BLaER1 (cell line): ENCODE data around the gene COL4A2.

ENCODE experiments used
- H3K27ac ChIP-seq: shearing (Covaris generic); formaldehyde crosslinking; 2 replicates; pipeline ENCODE4 v1.8.1; 2022
- H3K27me3 ChIP-seq: shearing (Covaris generic); formaldehyde crosslinking; 2 replicates; pipeline ENCODE4 v1.8.1; 2022
- H3K36me3 ChIP-seq: shearing (Covaris generic); formaldehyde crosslinking; 2 replicates; pipeline ENCODE4 v1.8.1; 2022
- H3K4me1 ChIP-seq: shearing (Covaris generic); formaldehyde crosslinking; 2 replicates; pipeline ENCODE4 v1.8.1; 2022
- H3K4me2 ChIP-seq: shearing (Covaris generic); formaldehyde crosslinking; 2 replicates; pipeline ENCODE4 v1.8.1; 2022
- H3K4me3 ChIP-seq: shearing (Covaris generic); formaldehyde crosslinking; 2 replicates; pipeline ENCODE4 v1.8.1; 2022
- H3K9ac ChIP-seq: shearing (Covaris generic); formaldehyde crosslinking; 2 replicates; pipeline ENCODE4 v1.8.1; 2022
- H3K9me3 ChIP-seq: shearing (Covaris generic); formaldehyde crosslinking; 2 replicates; pipeline ENCODE4 v1.8.1; 2022
- H4K20me1 ChIP-seq: shearing (Covaris generic); formaldehyde crosslinking; 2 replicates; pipeline ENCODE4 v1.8.1; 2022
- Cebpa-rat ChIP-seq: shearing (Covaris generic); IDR thresholded peaks from 2 replicates; pipeline ENCODE4 v1.8.1; 2022

COL4A2 gene

GRCh38 chr13:110559429-110559943 lies 252.4 kb downstream of the COL4A2 start:
- peak overlapping the region; percentile 96 for H3K4me2 ChIP-seq
- H3K9me3 ChIP-seq = peaks cover 14% of the 10 kb centered on the region
- H3K4me1 ChIP-seq = peaks cover 79% of the 10 kb centered on the region
- peak overlapping the region; percentile 86; the same call in 1 of the 2 replicates for H3K4me3 ChIP-seq
- H3K27ac ChIP-seq = no peak overlapping the region
- peak overlapping the region; percentile 41; the same call in 1 of the 2 replicates for H3K9ac ChIP-seq
- H3K36me3 ChIP-seq = peaks cover 41% of the 10 kb centered on the region
- H3K27me3 ChIP-seq = no peaks in the 10 kb centered on the region
- no peak for TF ChIP-seq Cebpa-rat
- H4K20me1 ChIP-seq = peaks cover 46% of the 10 kb centered on the region

- Histone ChIP-seq H3K4me1 (peaks cover 75% of the 10 kb centered on the region), H3K27ac (no peak overlapping the region), H3K4me2 (peak overlapping the region; percentile 96), H4K20me1 (peaks cover 41% of the 10 kb centered on the region), H3K27me3 (no peaks in the 10 kb centered on the region), H3K9me3 (peaks cover 14% of the 10 kb centered on the region), H3K4me3 (peak overlapping the region; percentile 86), H3K9ac (peak overlapping the region; percentile 87), H3K36me3 (peaks cover 36% of the 10 kb centered on the region)
- no peak for TF ChIP-seq Cebpa-rat
These were observed 252.9 kb downstream of the COL4A2 start for GRCh38 chr13:110559986-110560385.

GRCh38 chr13:110560601-110561343 lies 253.7 kb downstream of the COL4A2 start:
- H4K20me1 ChIP-seq = peaks cover 33% of the 10 kb centered on the region
- H3K9me3 ChIP-seq = peaks cover 14% of the 10 kb centered on the region
- peak overlapping the region; percentile 96 for H3K4me2 ChIP-seq
- peak overlapping the region; percentile 86 for H3K4me3 ChIP-seq
- H3K27ac ChIP-seq = peak overlapping the region; percentile 82
- H3K27me3 ChIP-seq = no peaks in the 10 kb centered on the region
- peaks cover 67% of the 10 kb centered on the region for H3K4me1 ChIP-seq
- peaks cover 29% of the 10 kb centered on the region for H3K36me3 ChIP-seq
- peak overlapping the region; percentile 87 for H3K9ac ChIP-seq
- no peak for TF ChIP-seq Cebpa-rat

- peak; percentile 38; the same call in 1 of the 2 replicates for TF ChIP-seq Cebpa-rat
- H3K4me3 ChIP-seq = peak within 1 kb of the TSS; percentile 86
- no peaks in the 10 kb centered on the region for H3K27me3 ChIP-seq
- H3K27ac ChIP-seq = peak within 1 kb of the TSS; percentile 82
- H3K9me3 ChIP-seq = peaks cover 14% of the 10 kb centered on the region
- peaks cover 60% of the 10 kb centered on the region for H3K4me1 ChIP-seq
- H3K36me3 ChIP-seq = peaks cover 22% of the 10 kb centered on the region
- H3K4me2 ChIP-seq = peak within 1 kb of the TSS; percentile 96
- H4K20me1 ChIP-seq = peaks cover 26% of the 10 kb centered on the region
- H3K9ac ChIP-seq = peak within 1 kb of the TSS; percentile 87
These were observed 254.4 kb downstream of the COL4A2 start, which contains the start of gene RAB20 for GRCh38 chr13:110561344-110562035. Gene RAB20, minus strand, starts transcription at chr13:110561722. Its CDS starts 203 bp downstream, at chr13:110561519.

DNA sequence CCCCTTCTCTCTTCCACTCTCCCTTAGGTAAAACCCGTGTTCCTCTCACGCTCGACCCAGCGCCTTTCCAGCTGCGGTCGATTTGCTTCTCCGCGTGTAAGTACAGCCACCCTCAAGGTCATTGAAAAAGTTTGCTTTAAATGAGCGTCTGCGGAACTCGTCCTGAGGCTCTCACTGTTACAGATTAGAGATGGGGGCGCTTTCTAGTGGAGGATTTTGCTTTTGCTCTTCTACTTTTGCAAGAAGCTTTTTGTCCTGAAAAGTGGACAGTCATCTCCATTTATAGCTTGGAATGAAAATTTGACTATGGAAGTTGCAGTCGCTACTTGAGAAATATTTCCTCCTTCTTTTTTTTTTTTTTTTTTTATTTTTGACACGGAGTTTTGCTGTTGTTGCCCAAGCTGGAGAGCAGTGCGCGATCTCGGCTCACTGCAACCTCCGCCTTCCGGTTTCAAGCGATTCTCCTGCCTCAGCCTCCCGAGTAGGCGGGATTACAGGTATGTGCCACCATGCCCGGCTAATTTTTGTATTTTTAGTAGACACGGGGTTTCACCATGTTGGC lies 255.0 kb downstream of the COL4A2 start:
- Histone ChIP-seq H3K4me2 (peak overlapping the region; percentile 86), H3K27me3 (no peaks in the 10 kb centered on the region), H3K27ac (peak overlapping the region; percentile 72), H3K4me3 (peak overlapping the region; percentile 86), H3K36me3 (peaks cover 16% of the 10 kb centered on the region), H3K4me1 (peaks cover 57% of the 10 kb centered on the region), H3K9me3 (peaks cover 7% of the 10 kb centered on the region), H4K20me1 (peaks cover 21% of the 10 kb centered on the region), H3K9ac (peak overlapping the region; percentile 77)
- no peak for TF ChIP-seq Cebpa-rat
